CD14-positive monocyte (primary cell): ENCODE measurements around the gene CDCA4. TPM values are rescaled to one million over a fixed set of nuclear protein-coding genes. Genes with fewer than 3 reads are reported as not detected.
A peak's percentile ranks its signal among the peaks of the same experiment; 100 is the strongest.

Experiments used
- DNase-seq, 3 donors: peaks; one replicate each; pipeline ENCODE4 v3.0.0-alpha.2; 2011 to 2022
- H2AFZ ChIP-seq: 2 replicates; pipeline ENCODE4 v1.6.0; 2012; ENCODE audit warnings: mild to moderate bottlenecking, low read depth, low read length, inconsistent platforms; ENCODE audit not compliant: insufficient read depth, poor library complexity, severe bottlenecking
- H3K27ac ChIP-seq, 2 donors: 1 replicate in 1 of 2; 2 replicates in 1 of 2; pipeline ENCODE4 v1.5.1; 2012 to 2013; ENCODE audit warnings: low read length in 2 of 2, control low read depth in 1 of 2, inconsistent platforms in 1 of 2, low read depth in 1 of 2, mild to moderate bottlenecking in 1 of 2
- H3K27me3 ChIP-seq, 2 donors: one replicate each; pipeline versions ENCODE4 v1.6.0 to v1.6.1; 2011 to 2013; ENCODE audit warnings: low read length in 2 of 2; ENCODE audit not compliant: control insufficient read depth in 2 of 2, insufficient read depth in 2 of 2
- H3K36me3 ChIP-seq, 2 donors: replicated peaks in 1 of 2; 1 replicate in 1 of 2; 2 replicates in 1 of 2; pipeline versions ENCODE4 v1.5.1 to v1.6.1; 2012 to 2013; ENCODE audit warnings: low read length in 2 of 2, control low read depth in 1 of 2, inconsistent platforms in 1 of 2, mild to moderate bottlenecking in 1 of 2; ENCODE audit not compliant: insufficient read depth in 2 of 2, control insufficient read depth in 1 of 2
- H3K4me1 ChIP-seq, 2 donors: 1 replicate in 1 of 2; 2 replicates in 1 of 2; pipeline versions ENCODE4 v1.5.1 to v1.6.1; 2012 to 2013; ENCODE audit warnings: low read length in 2 of 2, control low read depth in 1 of 2, inconsistent platforms in 1 of 2, mild to moderate bottlenecking in 1 of 2, moderate library complexity in 1 of 2; ENCODE audit not compliant: insufficient read depth in 2 of 2, control insufficient read depth in 1 of 2
- H3K4me2 ChIP-seq: replicated peaks from 2 replicates; pipeline ENCODE3; 2012; ENCODE audit warnings: low read length, moderate library complexity, mild to moderate bottlenecking; ENCODE audit not compliant: poor library complexity, severe bottlenecking; ENCODE audit errors: extremely low read depth
- H3K4me3 ChIP-seq, 3 experiments: fragments of 200-600 bp in 1 of 3; sonication (generic) in 1 of 3; replicated peaks in 1 of 3; 1 replicate in 2 of 3; 2 replicates in 1 of 3; pipeline ENCODE4 v1.5.1; 2011 to 2013; ENCODE audit warnings: low read length in 3 of 3, mild to moderate bottlenecking in 3 of 3, control low read depth in 2 of 3, low read depth in 2 of 3, inconsistent platforms in 1 of 3, moderate library complexity in 1 of 3
- H3K79me2 ChIP-seq: 2 replicates; pipeline ENCODE4 v1.6.0; 2012; ENCODE audit warnings: mild to moderate bottlenecking, control low read depth, inconsistent platforms, low read length, moderate library complexity; ENCODE audit not compliant: insufficient read depth
- H3K9ac ChIP-seq: 2 replicates; pipeline ENCODE4 v1.6.0; 2017; ENCODE audit warnings: low read length, mild to moderate bottlenecking; ENCODE audit not compliant: insufficient read depth, poor library complexity, severe bottlenecking
- H3K9me3 ChIP-seq, 2 donors: replicated peaks in 1 of 2; 1 replicate in 1 of 2; 2 replicates in 1 of 2; pipeline versions ENCODE4 v1.5.1 to v1.6.1; 2012 to 2013; ENCODE audit warnings: low read length in 2 of 2, control low read depth in 1 of 2; ENCODE audit not compliant: control insufficient read depth in 1 of 2, insufficient read depth in 1 of 2
- H4K20me1 ChIP-seq: 2 replicates; pipeline ENCODE4 v1.6.0; 2012; ENCODE audit warnings: mild to moderate bottlenecking, low read length, control low read depth, moderate library complexity; ENCODE audit not compliant: insufficient read depth
- H3K27ac Mint-ChIP-seq, 7 donors: one replicate each; pipeline ENCODE4 v1.8.0; 2020; ENCODE audit warnings: mild to moderate bottlenecking in 7 of 7, mixed read lengths in 7 of 7, moderate library complexity in 6 of 7, inconsistent platforms in 2 of 7
- H3K27me3 Mint-ChIP-seq, 3 donors: one replicate each; pipeline ENCODE4 v1.8.0; 2021 to 2022; ENCODE audit warnings: low read depth in 3 of 3, mild to moderate bottlenecking in 3 of 3, mixed read lengths in 3 of 3, moderate library complexity in 3 of 3, inconsistent platforms in 1 of 3
- H3K36me3 Mint-ChIP-seq, 2 donors: one replicate each; pipeline ENCODE4 v1.8.0; 2020; ENCODE audit warnings: mixed read lengths in 2 of 2, inconsistent platforms in 1 of 2, mild to moderate bottlenecking in 1 of 2
- H3K4me1 Mint-ChIP-seq: one replicate; pipeline ENCODE4 v1.8.0; 2020; ENCODE audit warnings: mild to moderate bottlenecking, mixed read lengths
- H3K4me3 Mint-ChIP-seq, 2 donors: one replicate each; pipeline ENCODE4 v1.8.0; 2020; ENCODE audit warnings: mild to moderate bottlenecking in 2 of 2, mixed read lengths in 2 of 2, moderate library complexity in 1 of 2
- H3K9me3 Mint-ChIP-seq, 7 donors: one replicate each; pipeline ENCODE4 v1.8.0; 2020 to 2022; ENCODE audit warnings: mixed read lengths in 7 of 7, mild to moderate bottlenecking in 6 of 7, moderate library complexity in 6 of 7, inconsistent platforms in 2 of 7
- CTCF ChIP-seq: fragments of 200-600 bp; IDR thresholded peaks from one replicate; pipeline ENCODE4 v1.8.0; 2022; ENCODE audit warnings: antibody characterized with exemption, mild to moderate bottlenecking
- WGBS: methylation state at CpG from one replicate; pipeline ENCODE4 v1.1.5; 2013; ENCODE audit warnings: missing lambda C conversion rate; ENCODE audit not compliant: insufficient coverage; 5-methylcytosine and 5-hydroxymethylcytosine counted together
- intact Hi-C, 2 donors: fragments of 100-400 bp; cut with micrococcal nuclease; formaldehyde crosslinking; loops; one replicate each; pipeline versions ENCODE4 v1.15.0 to v1.15.1; 2023
- polyA plus RNA-seq, 3 donors: library from polyadenylated mRNA; depleted of rRNA in 1 of 3; unstranded in 2 of 3; stranded (reverse) in 1 of 3; fragments of 300-500 nt in 2 of 3; fragments of >200 nt in 1 of 3; fragmentation: Illumina TruSeq in 2 of 3; gene quantifications; 1 replicate in 2 of 3; 2 replicates in 1 of 3; pipeline ENCODE4 v1.2.3, GENCODE V29; 2012 to 2021

Gene CDCA4
- polyA plus RNA-seq, 3 donors = 8.6 to 12.0 (median 11.6) TPM

- H4K20me1 ChIP-seq = peaks cover 27% of the 10 kb centered on the region
- no peak overlapping the region for H3K4me3 ChIP-seq
- Mint-ChIP-seq H3K4me3 (no peak overlapping the region), H3K27me3 (peaks cover 0 to 4% (median 0%) of the 10 kb centered on the region in 3 donors), H3K36me3 (peaks cover 16% of the 10 kb centered on the region in 2 donors), H3K27ac (peak overlapping the region in 5 of 7 donors; percentile 28 to 66 (median 45)), H3K9me3 (no peaks in the 10 kb centered on the region), H3K4me1 (peaks cover 83% of the 10 kb centered on the region)
- peak overlapping the region in 1 of 2 donors; percentile 33 for H3K27ac ChIP-seq
- TF ChIP-seq CTCF = no peak
- WGBS = 98% methylated on average over 4 of the region's 4 CpGs
- DNase-seq = no peak
- H3K79me2 ChIP-seq = peaks cover 86% of the 10 kb centered on the region
- H2AFZ ChIP-seq = no peak overlapping the region
- H3K9me3 ChIP-seq = no peaks in the 10 kb centered on the region
- no peaks in the 10 kb centered on the region for H3K36me3 ChIP-seq
- intact Hi-C loops = loop anchor here in 1 of 2 donors (5.0 kb wide), 1 partner anchor 41 kb away; the partner anchor contains the start of gene AHNAK2
- H3K27me3 ChIP-seq = no peaks in the 10 kb centered on the region
- H3K4me1 ChIP-seq = peaks cover 28 to 62% of the 10 kb centered on the region in 2 donors
- no peak overlapping the region for H3K9ac ChIP-seq
- no peak overlapping the region for H3K4me2 ChIP-seq
Measured at GRCh38 chr14:105018414-105018813, 2.5 kb downstream of the CDCA4 start.

GRCh38 chr14:105015905-105016304 lies 5.0 kb downstream of the CDCA4 start:
- Histone ChIP-seq H3K79me2 (peaks cover 100% of the 10 kb centered on the region), H3K36me3 (peaks cover 10 to 15% of the 10 kb centered on the region in 2 donors), H3K4me3 (no peak overlapping the region), H3K4me2 (no peak overlapping the region), H3K4me1 (peaks cover 16 to 45% of the 10 kb centered on the region in 2 donors), H4K20me1 (peaks cover 45% of the 10 kb centered on the region), H2AFZ (no peak overlapping the region), H3K27me3 (no peaks in the 10 kb centered on the region), H3K9ac (no peak overlapping the region), H3K9me3 (no peaks in the 10 kb centered on the region), H3K27ac (peak overlapping the region in 1 of 2 donors; percentile 33)
- H3K27me3 Mint-ChIP-seq = peaks cover 0 to 2% (median 0%) of the 10 kb centered on the region in 3 donors
- peak overlapping the region in 6 of 7 donors; percentile 33 to 83 (median 66) for H3K27ac Mint-ChIP-seq
- H3K9me3 Mint-ChIP-seq = no peaks in the 10 kb centered on the region
- no peak for DNase-seq
- H3K4me3 Mint-ChIP-seq = no peak overlapping the region
- WGBS = 77% methylated on average over 5 of the region's 6 CpGs
- H3K4me1 Mint-ChIP-seq = peaks cover 72% of the 10 kb centered on the region
- peaks cover 25 to 28% of the 10 kb centered on the region in 2 donors for H3K36me3 Mint-ChIP-seq
- no peak for TF ChIP-seq CTCF
- intact Hi-C loops = loop anchor here in 1 of 2 donors (5.0 kb wide), 1 partner anchor 39 kb away; the partner anchor contains the start of gene AHNAK2
